ENCODE measurements around the gene TBC1D9B.

DNA sequence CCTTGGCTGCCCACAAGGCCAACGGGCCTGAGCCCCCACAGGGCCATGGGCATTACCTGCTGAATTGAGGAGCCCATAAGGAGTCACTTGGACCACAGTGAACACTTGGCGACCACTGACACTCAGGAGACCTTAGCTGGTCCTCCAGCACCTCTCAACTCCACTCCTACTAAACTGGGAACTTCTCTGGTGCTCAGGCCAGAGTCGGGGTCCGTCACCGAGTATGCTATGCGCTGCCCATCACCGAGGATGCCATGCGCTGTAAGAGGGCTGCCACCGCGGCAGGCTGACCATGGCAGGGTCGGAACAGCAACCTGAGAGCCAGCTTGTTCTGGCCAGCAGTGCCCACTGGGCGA, 87.6 kb downstream of the TBC1D9B start:
- no peak for TF ChIP-seq CTCF (conservative IDR thresholded peaks at IDR 0.05 in 1 of 2, IDR thresholded peaks at IDR 0.05 in 1 of 2; ENCODE audit: low read depth in 1 of 2, low read length in 2 of 2)
- no peak for TF ChIP-seq EZH2 (IDR thresholded peaks at IDR 0.05; ENCODE audit: low read length, missing control alignments)
